Esophagus muscularis mucosa (tissue), 4 donors: ENCODE measurements around the gene FPR1.

Experiments used
- CTCF ChIP-seq, 3 experiments: fragments of 200-600 bp in 2 of 3; fragments of 450-650 bp in 1 of 3; sonication (generic) in 2 of 3; IDR thresholded peaks; one replicate each; pipeline ENCODE4 v1.5.1; 2017 to 2019; ENCODE audit warnings: antibody characterized with exemption in 3 of 3, mild to moderate bottlenecking in 2 of 3, moderate library complexity in 1 of 3
- EP300 ChIP-seq: sonication (generic); formaldehyde crosslinking; IDR thresholded peaks from one replicate; pipeline ENCODE4 v1.6.1; 2017; ENCODE audit warnings: antibody characterized with exemption
- POLR2A ChIP-seq: fragments of 450-650 bp; IDR thresholded peaks from one replicate; pipeline ENCODE4 v1.6.1; 2017; ENCODE audit warnings: antibody characterized with exemption, moderate library complexity, mild to moderate bottlenecking, low read depth

- no peak for TF ChIP-seq POLR2A
- TF ChIP-seq CTCF (IDR thresholded peaks at IDR 0.05) = no peak
- no peak for TF ChIP-seq EP300
These were observed 3.9 kb upstream of the FPR1 start for GRCh38 chr19:51755571-51755970.
